IMR-90 (cell line): ENCODE results near the gene STAT5A. TPM values are rescaled to one million over a fixed set of nuclear protein-coding genes. Genes with fewer than 3 reads are reported as not detected.

Experiments used
- ATAC-seq: fragments of 200-7000 bp; cut with Tn5 transposase; 2 replicates; pipeline ENCODE4 v1.9.1; 2020; ENCODE audit warnings: low read depth, mild to moderate bottlenecking, moderate library complexity
- BruUV-seq: library from RNA; stranded (reverse); fragments of 400-500 nt; replicated peaks from 2 replicates; lab custom pipeline; 2021; lab: Mats Ljungman, UMichigan
- CTCF ChIA-PET: fragments of 300-600 bp; formaldehyde crosslinking; extraction: SDS; loops from one replicate; lab custom pipeline; 2021; ENCODE audit warnings: antibody characterized with exemption; lab: Yijun Ruan, JAX
- POLR2A ChIA-PET: fragments of 300-600 bp; sonication (Branson Sonifier 250); formaldehyde crosslinking; loops from one replicate; lab custom pipeline; 2022; ENCODE audit warnings: antibody characterized with exemption; ENCODE audit not compliant: unreplicated experiment; lab: Charles Lee
- DNase-seq: peaks from one replicate; pipeline ENCODE4 v3.0.0; 2013
- H2AFZ ChIP-seq: replicated peaks from 2 replicates; pipeline ENCODE3; 2013; ENCODE audit warnings: low read length, mild to moderate bottlenecking; ENCODE audit not compliant: poor library complexity
- H2AK5ac ChIP-seq: 2 replicates; pipeline ENCODE4 v1.6.1; 2013; ENCODE audit warnings: low read depth, low read length, inconsistent platforms
- H2AK9ac ChIP-seq: replicated peaks from 2 replicates; pipeline ENCODE3; 2013; ENCODE audit warnings: mild to moderate bottlenecking, low read depth, low read length, moderate library complexity; ENCODE audit not compliant: poor library complexity
- H2BK120ac ChIP-seq: 2 replicates; pipeline ENCODE4 v1.6.1; 2013; ENCODE audit warnings: low read depth, low read length, inconsistent platforms
- H2BK15ac ChIP-seq: 3 replicates; pipeline ENCODE4 v1.6.1; 2013; ENCODE audit warnings: low read depth, low read length, inconsistent platforms
- H2BK20ac ChIP-seq: 2 replicates; pipeline ENCODE4 v1.6.1; 2013; ENCODE audit warnings: low read depth, mild to moderate bottlenecking, inconsistent platforms, low read length, moderate library complexity
- H2BK5ac ChIP-seq: 2 replicates; pipeline ENCODE4 v1.6.1; 2013; ENCODE audit warnings: mild to moderate bottlenecking, low read depth, low read length, inconsistent platforms; ENCODE audit not compliant: poor library complexity, severe bottlenecking
- H3K14ac ChIP-seq: replicated peaks from 2 replicates; pipeline ENCODE4 v1.6.1; 2013; ENCODE audit warnings: low read depth, low read length, inconsistent platforms
- H3K18ac ChIP-seq: 2 replicates; pipeline ENCODE4 v1.6.1; 2013; ENCODE audit warnings: low read depth, low read length, control low read depth
- H3K23ac ChIP-seq: 2 replicates; pipeline ENCODE4 v1.6.1; 2013; ENCODE audit warnings: low read depth, low read length, inconsistent platforms
- H3K27ac ChIP-seq: 2 replicates; pipeline ENCODE4 v1.5.1; 2013; ENCODE audit warnings: mild to moderate bottlenecking, control low read depth, low read length; ENCODE audit not compliant: insufficient read depth
- H3K27me3 ChIP-seq: 2 replicates; pipeline ENCODE4 v1.6.1; 2013; ENCODE audit warnings: low read length; ENCODE audit not compliant: control insufficient read depth, insufficient read depth
- H3K36me3 ChIP-seq: 2 replicates; pipeline ENCODE4 v1.6.1; 2013; ENCODE audit warnings: low read length, mixed read lengths; ENCODE audit not compliant: control insufficient read depth, insufficient read depth
- H3K4ac ChIP-seq: 2 replicates; pipeline ENCODE4 v1.6.1; 2013; ENCODE audit warnings: low read depth, low read length, inconsistent platforms
- H3K4me1 ChIP-seq: 2 replicates; pipeline ENCODE4 v1.6.1; 2013; ENCODE audit warnings: low read length, mixed read lengths; ENCODE audit not compliant: control insufficient read depth, insufficient read depth
- H3K4me2 ChIP-seq: 2 replicates; pipeline ENCODE4 v1.6.1; 2013; ENCODE audit warnings: low read depth, mild to moderate bottlenecking, control low read depth, low read length, moderate library complexity
- H3K4me3 ChIP-seq: 2 replicates; pipeline ENCODE4 v1.5.1; 2013; ENCODE audit warnings: low read depth, mild to moderate bottlenecking, control low read depth, low read length, moderate library complexity; ENCODE audit not compliant: insufficient read depth
- H3K56ac ChIP-seq: 2 replicates; pipeline ENCODE4 v1.6.1; 2013; ENCODE audit warnings: low read length, inconsistent platforms; ENCODE audit not compliant: insufficient read depth; ENCODE audit errors: extremely low read depth
- H3K79me1 ChIP-seq, 2 experiments: 2 replicates each; pipeline ENCODE4 v1.6.1; 2013; ENCODE audit warnings: low read length in 2 of 2, inconsistent platforms in 1 of 2, low read depth in 1 of 2
- H3K9ac ChIP-seq: 2 replicates; pipeline ENCODE4 v1.6.1; 2013; ENCODE audit warnings: low read depth, low read length, control low read depth
- H3K9me1 ChIP-seq: 2 replicates; pipeline ENCODE4 v1.6.1; 2013; ENCODE audit warnings: low read length, inconsistent platforms; ENCODE audit not compliant: insufficient read depth
- H3K9me3 ChIP-seq: 2 replicates; pipeline ENCODE4 v1.6.1; 2013; ENCODE audit warnings: low read length; ENCODE audit not compliant: control insufficient read depth, insufficient read depth
- H4K20me1 ChIP-seq: 2 replicates; pipeline ENCODE4 v1.6.1; 2013; ENCODE audit warnings: low read length, inconsistent platforms; ENCODE audit not compliant: insufficient read depth
- H4K5ac ChIP-seq: 2 replicates; pipeline ENCODE4 v1.6.1; 2013; ENCODE audit warnings: mild to moderate bottlenecking, low read depth, low read length, control low read depth
- H4K8ac ChIP-seq, 2 experiments: 2 replicates each; pipeline ENCODE4 v1.6.1; 2013; ENCODE audit warnings: low read depth in 2 of 2, low read length in 2 of 2, control low read depth in 1 of 2, inconsistent platforms in 1 of 2
- H4K91ac ChIP-seq: 2 replicates; pipeline ENCODE4 v1.6.1; 2013; ENCODE audit warnings: low read depth, low read length, inconsistent platforms; ENCODE audit not compliant: insufficient read depth
- BHLHE40 ChIP-seq: fragments of 150-350 bp; IDR thresholded peaks from 2 replicates; pipeline ENCODE4 v1.6.1; 2016; ENCODE audit warnings: mild to moderate bottlenecking, low read depth, low read length
- CEBPB ChIP-seq: IDR thresholded peaks from 2 replicates; pipeline ENCODE4 v1.6.1; 2012; ENCODE audit warnings: low read depth, low read length, improper control_type of control experiment
- CTCF ChIP-seq: conservative IDR thresholded peaks from 2 replicates; pipeline ENCODE4 v1.5.1; 2012; ENCODE audit warnings: mild to moderate bottlenecking, low read depth, low read length, improper control_type of control experiment
- ELK1 ChIP-seq: fragments of 150-350 bp; IDR thresholded peaks from 2 replicates; pipeline ENCODE4 v1.6.1; 2016; ENCODE audit warnings: low read depth, mild to moderate bottlenecking, low read length, moderate library complexity, borderline replicate concordance
- POLR2A ChIP-seq: IDR thresholded peaks from 2 replicates; pipeline ENCODE4 v1.6.1; 2012; ENCODE audit warnings: mild to moderate bottlenecking, low read depth, low read length
- RAD21 ChIP-seq: IDR thresholded peaks from 2 replicates; pipeline ENCODE4 v1.6.1; 2012; ENCODE audit warnings: low read length, improper control_type of control experiment
- RCOR1 ChIP-seq: IDR thresholded peaks from 2 replicates; pipeline ENCODE4 v1.6.1; 2012; ENCODE audit warnings: mild to moderate bottlenecking, low read length, improper control_type of control experiment; ENCODE audit not compliant: insufficient replicate concordance
- RFX5 ChIP-seq: IDR thresholded peaks from 2 replicates; pipeline ENCODE4 v1.8.0; 2012; ENCODE audit warnings: low read depth, mild to moderate bottlenecking, low read length, moderate library complexity
- WGBS, 2 experiments: methylation state at CpG; one replicate each; pipeline versions ENCODE4 v1.1.5 to v1.1.7; 2013; ENCODE audit warnings: missing lambda C conversion rate in 2 of 2; ENCODE audit not compliant: insufficient read length in 1 of 2; ENCODE audit errors: extremely low coverage in 2 of 2; 5-methylcytosine and 5-hydroxymethylcytosine counted together
- dilution Hi-C: fragments of 300-500 bp; cut with HindIII; formaldehyde crosslinking; loops from one replicate; pipeline ENCODE4 v1.14.3; 2018; ENCODE audit warnings: low sequenced_read_pairs; ENCODE audit not compliant: unreplicated experiment
- in situ Hi-C: fragments of 300-500 bp; cut with MboI; formaldehyde crosslinking; loops from 3 replicates; pipeline ENCODE4 v1.14.3; 2019; ENCODE audit warnings: low sequenced_read_pairs, inconsistent platforms, mixed read lengths
- intact Hi-C: fragments of 100-400 bp; cut with micrococcal nuclease; formaldehyde crosslinking; loops from 2 replicates; pipeline ENCODE4 v1.10.0; 2022
- polyA plus RNA-seq, 3 experiments: library from polyadenylated mRNA; depleted of rRNA; stranded (reverse); fragments of >200 nt; gene quantifications; 2 replicates each; pipeline ENCODE4 v1.2.3, GENCODE V29; 2012; ENCODE audit warnings: low replicate concordance in 1 of 3
- total RNA-seq: library from RNA; depleted of rRNA; stranded (reverse); fragments of >200 nt; gene quantifications from 2 replicates; pipeline ENCODE4 v1.2.3, GENCODE V29; 2012

The STAT5A gene
- total and polyA plus RNA-seq, 2 of the 4 experiments (the other 2 are of a cell fraction) = 1.3 to 1.4 TPM

GRCh38 chr17:42291129-42291528 lies 2.8 kb downstream of the STAT5A start:
- no peak overlapping the region for H3K4ac ChIP-seq
- CTCF ChIA-PET = no interaction called here
- no peak overlapping the region for H2BK5ac ChIP-seq
- TF ChIP-seq RAD21 (no peak), RCOR1 (no peak), BHLHE40 (no peak), CEBPB (no peak), POLR2A (no peak), CTCF (no peak), ELK1 (no peak), RFX5 (no peak)
- no peak overlapping the region for H4K8ac ChIP-seq
- POLR2A ChIA-PET = no interaction called here
- H3K9me3 ChIP-seq = no peaks in the 10 kb centered on the region
- no peak overlapping the region for H3K18ac ChIP-seq
- BruUV-seq = no TSS peak
- dilution Hi-C loops (no loop called here), intact Hi-C loops (no loop called here), in situ Hi-C loops (no loop called here)
- H4K91ac ChIP-seq = no peak overlapping the region
- H3K27me3 ChIP-seq = no peaks in the 10 kb centered on the region; the same call in 1 of the 2 replicates
- no peak overlapping the region for H2BK20ac ChIP-seq
- DNase-seq (no peak), ATAC-seq (no peak)
- H3K9me1 ChIP-seq = peaks cover 4% of the 10 kb centered on the region; the same call in 1 of the 2 replicates
- no peak overlapping the region for H3K14ac ChIP-seq
- no peaks in the 10 kb centered on the region for H4K20me1 ChIP-seq
- no peaks in the 10 kb centered on the region for H3K79me1 ChIP-seq
- H3K36me3 ChIP-seq = peaks cover 2% of the 10 kb centered on the region; the same call in 1 of the 2 replicates
- H2AK5ac ChIP-seq = no peak overlapping the region
- no peak overlapping the region for H2AFZ ChIP-seq
- H3K56ac ChIP-seq = no peak overlapping the region
- no peak overlapping the region for H3K9ac ChIP-seq
- no peak overlapping the region for H2AK9ac ChIP-seq
- no peak overlapping the region for H3K4me3 ChIP-seq
- H2BK120ac ChIP-seq = no peak overlapping the region
- 59% methylated on average over 6 of the region's 11 CpGs; no CpG with 5 or more reads in 1 of the 2 experiments for WGBS, 2 experiments
- no peak overlapping the region for H3K4me2 ChIP-seq
- no peak overlapping the region for H3K23ac ChIP-seq
- H3K4me1 ChIP-seq = peaks cover 14% of the 10 kb centered on the region
- H2BK15ac ChIP-seq = no peak overlapping the region
- H4K5ac ChIP-seq = no peak overlapping the region
- H3K27ac ChIP-seq = no peak overlapping the region
